Neural progenitor cell (in vitro differentiated cells): ENCODE results near the gene NUDC.

ENCODE experiments used
- CTCF ChIP-seq: fragments of 200-600 bp; sonication (generic); IDR thresholded peaks from 2 replicates; pipeline ENCODE4 v1.5.1; 2017; ENCODE audit warnings: antibody characterized with exemption, mild to moderate bottlenecking
- EZH2 ChIP-seq: fragments of 200-600 bp; sonication (generic); IDR thresholded peaks from 2 replicates; pipeline ENCODE4 v1.6.1; 2017; ENCODE audit warnings: antibody characterized with exemption, mild to moderate bottlenecking, moderate library complexity

DNA sequence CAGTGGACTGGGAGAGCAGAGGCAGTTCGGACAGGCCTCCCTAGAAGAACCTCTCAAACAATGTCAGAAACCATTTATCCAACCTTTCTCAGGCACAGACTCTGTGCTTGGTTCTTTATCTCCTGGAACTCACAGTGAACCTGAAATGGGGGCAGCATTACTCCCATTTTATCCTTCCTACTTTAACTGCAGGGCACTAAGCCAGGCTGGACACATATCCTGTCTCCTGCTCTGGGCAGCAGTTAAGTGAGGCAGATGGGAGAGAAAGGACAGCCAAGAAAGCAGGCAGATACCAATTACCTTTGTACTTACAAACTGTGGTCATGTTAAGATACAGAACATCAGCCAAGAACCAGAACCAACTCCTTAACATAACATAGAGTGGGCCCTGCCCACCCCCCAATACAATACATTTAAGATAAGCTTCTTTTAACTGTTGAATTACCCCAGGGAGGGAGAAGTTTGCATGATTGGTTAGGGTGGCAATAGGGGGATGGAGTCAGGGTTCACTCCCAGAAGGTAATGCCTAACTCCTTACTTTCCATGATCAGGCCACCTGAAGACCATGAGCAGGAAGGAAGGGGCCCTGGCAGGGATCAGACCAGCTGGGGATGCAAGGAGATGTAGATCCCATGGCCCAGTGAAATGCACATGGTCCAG, 27.9 kb downstream of the NUDC start:
- TF ChIP-seq CTCF, result no peak
- no peak for TF ChIP-seq EZH2
